AG04450 (cell line): Measurements from ENCODE around the gene EXTL1. TPM values are rescaled to one million over a fixed set of nuclear protein-coding genes. Genes with fewer than 3 reads are reported as not detected.

ENCODE experiments used
- CTCF ChIA-PET: fragments of 300-600, 350-600 bp; formaldehyde crosslinking; extraction: SDS; loops from one replicate; lab custom pipeline; 2022; ENCODE audit warnings: antibody characterized with exemption, inconsistent platforms; lab: Charles Lee
- POLR2A ChIA-PET: fragments of 350-600 bp; formaldehyde crosslinking; extraction: SDS; loops from one replicate; lab custom pipeline; 2021; ENCODE audit warnings: antibody characterized with exemption, inconsistent platforms; lab: Yijun Ruan, JAX
- DNase-seq: peaks from one replicate; pipeline ENCODE4 v3.0.0-alpha.2; 2011; ENCODE audit warnings: low read depth, low spot score
- H3K27ac ChIP-seq: one replicate; pipeline ENCODE4 v1.5.1; 2012; ENCODE audit warnings: low read depth, low read length, control low read depth
- H3K27me3 ChIP-seq: one replicate; pipeline ENCODE4 v1.6.0; 2012; ENCODE audit warnings: low read length; ENCODE audit not compliant: control insufficient read depth, insufficient read depth
- H3K4me3 ChIP-seq: 2 replicates; pipeline ENCODE4 v1.5.1; 2011; ENCODE audit warnings: mild to moderate bottlenecking, low read depth, low read length, control low read depth
- H3K9me3 ChIP-seq: 2 replicates; pipeline ENCODE4 v1.5.1; 2012; ENCODE audit warnings: low read length; ENCODE audit not compliant: control insufficient read depth, insufficient read depth
- polyA plus RNA-seq: library from polyadenylated mRNA; depleted of rRNA; stranded (reverse); fragments of >200 nt; gene quantifications from 2 replicates; pipeline ENCODE4 v1.2.3, GENCODE V29; 2011
- TF ChIP-seq, protein P1 (sequence below): IDR thresholded peaks from 2 replicates; pipeline ENCODE4 v1.5.1; 2011; ENCODE audit warnings: low read depth, low read length, control low read depth, inconsistent platforms

The EXTL1 gene
- polyA plus RNA-seq, 1 experiment: 1.3 TPM

DNA sequence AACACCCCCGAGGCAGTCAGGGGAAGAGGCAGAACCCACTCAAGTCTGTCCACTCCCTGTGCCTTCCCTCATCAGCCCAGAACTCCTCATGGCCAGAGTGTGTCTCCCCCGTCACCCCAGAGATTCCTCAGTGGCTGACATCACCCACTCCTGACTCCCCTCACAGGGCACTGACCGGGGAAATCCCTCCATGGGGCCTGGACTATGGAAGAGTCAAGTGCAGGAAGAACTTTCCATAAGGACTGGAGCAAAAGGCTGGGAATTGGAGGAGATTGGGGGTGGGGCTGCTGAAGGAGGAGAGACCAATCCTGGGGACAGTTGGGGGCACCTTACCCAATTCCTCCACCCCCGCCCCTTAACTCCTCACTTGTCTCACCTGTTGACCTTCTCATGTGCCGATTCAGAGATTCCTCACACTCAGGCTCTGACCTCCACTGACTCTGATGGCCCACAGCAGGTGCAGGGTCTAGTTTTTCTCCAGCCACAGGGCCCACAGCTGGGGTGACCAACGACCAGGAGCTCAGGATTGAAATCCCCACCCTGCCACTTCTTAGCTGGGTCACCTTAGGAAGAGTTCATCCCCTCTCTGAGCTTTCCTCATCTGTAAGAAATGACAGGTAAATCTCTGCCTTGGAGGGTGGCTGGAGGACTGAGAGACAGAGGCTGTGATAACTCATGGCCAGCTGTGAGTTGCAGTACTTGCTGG, 481 bp upstream of the EXTL1 start:
- no peaks in the 10 kb centered on the region; the same call in 1 of the 2 replicates for H3K9me3 ChIP-seq
- TF ChIP-seq, protein P1, sequence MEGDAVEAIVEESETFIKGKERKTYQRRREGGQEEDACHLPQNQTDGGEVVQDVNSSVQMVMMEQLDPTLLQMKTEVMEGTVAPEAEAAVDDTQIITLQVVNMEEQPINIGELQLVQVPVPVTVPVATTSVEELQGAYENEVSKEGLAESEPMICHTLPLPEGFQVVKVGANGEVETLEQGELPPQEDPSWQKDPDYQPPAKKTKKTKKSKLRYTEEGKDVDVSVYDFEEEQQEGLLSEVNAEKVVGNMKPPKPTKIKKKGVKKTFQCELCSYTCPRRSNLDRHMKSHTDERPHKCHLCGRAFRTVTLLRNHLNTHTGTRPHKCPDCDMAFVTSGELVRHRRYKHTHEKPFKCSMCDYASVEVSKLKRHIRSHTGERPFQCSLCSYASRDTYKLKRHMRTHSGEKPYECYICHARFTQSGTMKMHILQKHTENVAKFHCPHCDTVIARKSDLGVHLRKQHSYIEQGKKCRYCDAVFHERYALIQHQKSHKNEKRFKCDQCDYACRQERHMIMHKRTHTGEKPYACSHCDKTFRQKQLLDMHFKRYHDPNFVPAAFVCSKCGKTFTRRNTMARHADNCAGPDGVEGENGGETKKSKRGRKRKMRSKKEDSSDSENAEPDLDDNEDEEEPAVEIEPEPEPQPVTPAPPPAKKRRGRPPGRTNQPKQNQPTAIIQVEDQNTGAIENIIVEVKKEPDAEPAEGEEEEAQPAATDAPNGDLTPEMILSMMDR: no peak
- no peaks in the 10 kb centered on the region for H3K27me3 ChIP-seq
- peak overlapping the region; percentile 18 for H3K4me3 ChIP-seq
- no peak for DNase-seq
- ChIA-PET POLR2A (interaction anchor here (1.0 kb wide), 1 partner anchor 117 kb away, joined by 3 read pairs; no protein-coding TSS in a partner anchor), CTCF (interaction anchor here (0.8 to 1.3 kb wide), 3 partner anchors 15 to 149 kb away, joined by 3 to 8 read pairs (median 3); partner anchors contain the start of gene ZNF593)
- H3K27ac ChIP-seq: peak overlapping the region; percentile 21

DNA sequence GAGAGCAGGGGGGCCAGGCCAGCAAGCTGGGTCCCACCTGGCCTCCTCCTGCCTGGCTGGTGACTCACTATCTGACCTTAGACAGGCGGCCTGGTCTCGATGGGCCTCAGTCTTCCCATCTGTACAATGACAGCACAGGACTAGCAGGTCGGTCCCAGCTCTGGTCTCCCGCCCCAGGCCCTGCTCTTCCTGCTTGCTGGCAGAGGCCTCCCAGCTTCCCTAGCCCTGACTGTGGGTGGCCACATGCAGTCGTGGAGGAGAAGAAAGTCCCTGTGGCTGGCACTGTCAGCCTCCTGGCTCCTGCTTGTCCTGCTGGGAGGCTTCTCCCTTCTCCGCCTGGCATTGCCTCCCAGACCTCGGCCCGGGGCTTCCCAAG, 817 bp downstream of the EXTL1 start:
- no peak overlapping the region for H3K27ac ChIP-seq
- POLR2A ChIA-PET: interaction anchor here (0.6 kb wide), 1 partner anchor 28 kb away, joined by 4 read pairs; no protein-coding TSS in a partner anchor
- no peaks in the 10 kb centered on the region; the same call in 1 of the 2 replicates for H3K9me3 ChIP-seq
- TF ChIP-seq, protein P1: no peak
- DNase-seq: no peak
- no peak overlapping the region for H3K4me3 ChIP-seq
- CTCF ChIA-PET: no interaction called here
- no peaks in the 10 kb centered on the region for H3K27me3 ChIP-seq

DNA sequence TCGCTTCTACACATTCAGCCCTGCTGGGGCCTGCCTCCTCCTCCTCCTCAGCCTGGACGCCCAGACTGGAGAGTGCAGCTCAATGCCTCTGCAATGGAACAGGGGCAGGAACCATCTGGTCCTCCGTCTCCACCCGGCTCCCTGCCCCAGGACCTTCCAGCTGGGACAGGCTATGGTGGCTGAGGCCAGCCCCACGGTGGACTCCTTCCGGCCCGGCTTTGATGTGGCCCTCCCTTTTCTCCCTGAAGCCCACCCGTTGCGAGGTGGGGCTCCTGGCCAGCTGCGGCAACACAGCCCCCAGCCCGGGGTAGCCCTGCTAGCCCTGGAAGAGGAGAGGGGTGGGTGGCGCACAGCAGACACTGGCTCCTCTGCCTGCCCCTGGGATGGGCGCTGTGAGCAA, 1.4 kb downstream of the EXTL1 start:
- Histone ChIP-seq H3K4me3 (no peak overlapping the region), H3K27ac (no peak overlapping the region), H3K9me3 (no peaks in the 10 kb centered on the region; the same call in 1 of the 2 replicates), H3K27me3 (no peaks in the 10 kb centered on the region)
- DNase-seq: no peak
- TF ChIP-seq, protein P1: no peak
- CTCF ChIA-PET: no interaction called here
- POLR2A ChIA-PET: no interaction called here

DNA sequence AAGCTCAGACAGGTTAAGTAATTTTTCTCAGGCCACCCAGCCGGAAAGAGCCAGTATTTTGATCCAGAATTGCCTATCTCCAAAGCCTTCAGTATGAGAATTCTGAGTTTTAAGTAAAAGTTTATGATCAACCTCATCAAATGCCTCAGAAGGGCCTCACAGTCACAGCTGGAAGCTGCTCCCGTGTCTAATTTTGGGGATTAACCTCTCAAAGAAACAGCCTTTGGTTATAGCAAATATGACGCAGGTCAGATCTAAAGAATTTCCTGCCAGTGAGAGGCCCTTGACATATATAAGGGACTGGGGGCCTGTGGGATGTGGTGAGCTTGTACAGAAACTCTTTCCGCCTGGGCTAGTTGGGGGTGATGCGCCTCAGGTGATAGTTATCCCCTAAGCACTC, 2.3 kb downstream of the EXTL1 start:
- CTCF ChIA-PET: interaction anchor here (1.8 to 2.2 kb wide), 2 partner anchors 13 to 128 kb away, joined by 5 to 7 read pairs; no protein-coding TSS in a partner anchor
- H3K27me3 ChIP-seq: no peaks in the 10 kb centered on the region
- POLR2A ChIA-PET: no interaction called here
- no peaks in the 10 kb centered on the region; the same call in 1 of the 2 replicates for H3K9me3 ChIP-seq
- H3K4me3 ChIP-seq: no peak overlapping the region
- no peak overlapping the region for H3K27ac ChIP-seq
- DNase-seq: no peak
- TF ChIP-seq, protein P1: no peak

DNA sequence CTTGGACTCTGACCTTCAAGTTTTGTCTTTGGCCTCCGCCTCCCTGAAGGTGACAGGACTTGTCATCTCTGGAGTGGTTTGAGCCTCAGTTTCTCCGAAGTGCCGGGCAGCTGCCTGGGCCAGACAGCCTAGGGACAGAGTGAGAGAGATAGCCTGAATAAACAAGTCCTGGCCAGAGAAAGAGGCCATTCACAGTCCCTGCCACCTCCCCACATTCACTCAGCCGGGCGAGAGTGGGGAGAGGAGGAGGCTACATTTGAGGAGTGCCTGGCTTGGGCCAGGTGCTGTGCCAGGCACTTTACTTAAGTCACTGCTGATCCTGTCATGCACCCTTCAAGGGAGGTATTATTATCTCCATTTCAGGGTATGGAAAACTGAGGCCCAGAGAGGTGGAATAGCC, 3.5 kb downstream of the EXTL1 start:
- TF ChIP-seq, protein P1: no peak
- DNase-seq: no peak
- Histone ChIP-seq H3K27me3 (no peaks in the 10 kb centered on the region), H3K4me3 (no peak overlapping the region), H3K27ac (no peak overlapping the region), H3K9me3 (no peaks in the 10 kb centered on the region; the same call in 1 of the 2 replicates)
- CTCF ChIA-PET: interaction anchor here (0.8 to 2.2 kb wide), 3 partner anchors 11 to 130 kb away, joined by 4 to 7 read pairs (median 5); partner anchors contain the start of gene PAFAH2
- POLR2A ChIA-PET: no interaction called here
